GM19023 (cell line): Measurements from ENCODE around the gene ZMYND8.

Experiments
- ATAC-seq: cut with Tn5 transposase; IDR thresholded peaks from one replicate; pipeline ENCODE4 v1.9.1; 2021; ENCODE audit warnings: mild to moderate bottlenecking, moderate library complexity; ENCODE audit not compliant: unreplicated experiment

Gene ZMYND8

GRCh38 chr20:47233333-47234188 is 122.9 kb downstream of the ZMYND8 start:
- no peak for ATAC-seq

DNA sequence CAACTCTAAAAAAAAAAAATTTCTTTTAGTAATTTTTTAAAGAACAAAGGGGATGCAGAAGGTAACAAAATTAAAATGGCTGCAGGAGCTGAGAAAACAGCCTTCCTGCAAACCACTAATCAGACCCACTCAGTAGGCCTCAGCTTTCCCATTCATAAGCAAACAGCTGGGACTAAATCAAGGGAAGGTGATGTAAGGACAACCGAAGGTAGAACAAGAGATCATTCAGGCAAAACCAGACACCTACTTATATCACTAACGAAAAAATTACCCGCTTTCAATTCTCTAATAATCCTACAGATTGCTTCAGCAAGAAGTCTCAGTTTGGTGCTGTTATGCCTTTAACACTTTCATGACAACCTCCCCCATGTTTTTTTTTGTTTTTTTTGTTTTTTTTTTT is 124.0 kb downstream of the ZMYND8 start:
- no peak for ATAC-seq

DNA sequence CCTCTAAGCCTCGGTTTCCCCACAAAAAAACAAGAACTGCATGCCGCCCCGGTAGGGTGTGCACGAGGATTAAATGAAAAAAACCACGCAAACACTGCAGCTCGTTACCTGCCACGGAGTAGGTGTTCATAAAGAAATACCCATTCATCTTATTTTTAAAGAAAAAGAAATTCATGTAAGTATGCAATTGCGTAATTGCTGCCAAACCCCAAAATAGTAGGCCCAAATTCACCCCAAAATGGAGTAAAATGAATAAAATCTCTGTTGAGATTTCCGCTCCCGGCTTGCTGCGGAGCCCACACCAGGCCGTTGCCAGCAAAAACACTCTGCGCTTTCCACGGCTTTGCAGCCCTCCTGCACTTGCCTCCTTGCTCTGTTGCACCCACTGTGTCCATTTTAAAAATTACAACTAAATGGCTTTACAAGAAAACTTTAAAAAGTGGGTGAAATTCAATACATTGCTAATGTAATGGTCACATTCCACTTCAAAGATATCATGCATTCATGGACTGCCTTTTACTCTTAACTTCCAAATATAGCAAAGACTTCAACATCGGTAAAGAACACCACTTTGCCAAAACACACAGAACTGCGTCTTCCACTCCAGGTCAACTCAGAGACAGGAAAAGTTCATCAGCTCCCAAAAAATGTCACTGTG is 125.0 kb downstream of the ZMYND8 start:
- ATAC-seq = no peak

GRCh38 chr20:47230811-47231256 is 125.7 kb downstream of the ZMYND8 start:
- no peak for ATAC-seq

DNA sequence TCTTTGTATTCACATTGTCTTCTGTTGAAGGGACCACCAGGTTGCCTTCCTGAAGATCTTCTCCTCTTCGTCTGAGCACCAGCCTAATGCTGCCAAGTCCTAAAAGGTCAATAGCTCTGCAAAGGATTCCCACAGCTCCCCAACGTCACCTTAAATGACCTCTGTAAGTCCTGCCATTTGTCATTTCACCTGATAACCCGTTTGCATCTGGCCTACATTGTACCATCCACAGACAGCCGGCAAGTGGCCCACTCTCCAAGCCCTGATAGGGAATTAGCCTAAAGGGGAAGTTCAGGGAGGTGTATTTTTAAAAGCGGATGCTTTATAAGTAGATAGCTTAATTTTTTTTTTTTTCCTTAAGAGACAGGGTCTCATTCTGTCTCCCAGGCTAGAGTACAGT is 127.8 kb downstream of the ZMYND8 start:
- no peak for ATAC-seq

DNA sequence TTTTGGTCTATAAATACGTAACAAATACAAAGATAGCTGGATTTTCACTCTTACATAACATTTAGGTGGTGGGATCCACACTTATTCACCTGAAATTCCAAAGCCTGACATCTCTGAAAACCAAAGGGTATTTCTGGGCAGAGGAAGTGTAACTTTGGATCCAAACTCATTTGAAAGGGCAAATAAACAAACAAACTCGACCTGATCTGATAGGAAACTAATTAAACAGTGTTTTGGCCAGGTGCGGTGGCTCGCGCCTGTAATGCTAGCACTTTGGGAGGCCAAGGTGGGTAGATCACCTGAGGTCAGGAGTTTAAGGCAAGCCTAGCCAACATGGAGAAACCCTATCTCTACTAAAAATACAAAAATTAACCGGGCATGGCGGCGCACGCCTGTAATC is 128.9 kb downstream of the ZMYND8 start:
- no peak for ATAC-seq

GRCh38 chr20:47227119-47227518 is 129.4 kb downstream of the ZMYND8 start:
- ATAC-seq = no peak

- ATAC-seq = no peak
Measured at GRCh38 chr20:47225458-47225857, 131.0 kb downstream of the ZMYND8 start.

DNA sequence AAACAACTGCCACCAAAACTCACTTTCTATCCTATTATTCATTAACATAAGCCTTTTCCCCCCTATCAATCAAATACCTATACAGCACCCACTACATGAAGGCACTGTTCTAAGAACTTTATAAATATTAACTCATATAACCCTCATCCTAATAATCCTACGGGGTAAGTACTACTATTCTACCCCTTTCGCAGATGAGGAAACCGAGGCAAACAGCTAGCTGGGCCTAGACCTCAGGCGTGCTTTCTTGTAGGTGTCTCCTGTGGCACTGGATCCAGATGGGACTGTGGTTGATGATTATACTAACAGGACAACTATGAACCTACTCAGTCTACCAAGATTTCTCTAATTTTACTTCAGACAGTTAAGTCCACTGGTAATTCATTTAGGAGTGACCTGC is 131.6 kb downstream of the ZMYND8 start:
- ATAC-seq = no peak

GRCh38 chr20:47224300-47224791 is 132.2 kb downstream of the ZMYND8 start:
- ATAC-seq = no peak

DNA sequence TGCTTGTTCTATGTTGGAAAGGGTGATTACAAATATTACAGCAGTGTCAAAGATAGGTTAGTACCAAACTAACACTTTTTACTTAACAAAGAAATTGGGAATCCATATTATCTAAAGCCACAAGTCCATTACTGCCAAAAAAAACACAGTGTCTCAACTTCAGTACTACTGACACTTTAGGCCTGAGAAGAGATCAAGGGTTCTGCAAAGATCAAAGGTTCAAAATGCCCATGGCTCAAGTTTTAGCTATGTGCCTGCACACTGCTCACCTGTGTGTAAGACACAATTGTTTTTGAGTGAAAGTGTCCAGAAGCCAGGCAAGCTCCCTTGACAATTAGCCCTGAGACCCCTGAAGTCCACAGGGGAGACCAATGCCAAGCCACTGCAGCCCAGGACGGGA is 132.6 kb downstream of the ZMYND8 start:
- ATAC-seq = no peak

DNA sequence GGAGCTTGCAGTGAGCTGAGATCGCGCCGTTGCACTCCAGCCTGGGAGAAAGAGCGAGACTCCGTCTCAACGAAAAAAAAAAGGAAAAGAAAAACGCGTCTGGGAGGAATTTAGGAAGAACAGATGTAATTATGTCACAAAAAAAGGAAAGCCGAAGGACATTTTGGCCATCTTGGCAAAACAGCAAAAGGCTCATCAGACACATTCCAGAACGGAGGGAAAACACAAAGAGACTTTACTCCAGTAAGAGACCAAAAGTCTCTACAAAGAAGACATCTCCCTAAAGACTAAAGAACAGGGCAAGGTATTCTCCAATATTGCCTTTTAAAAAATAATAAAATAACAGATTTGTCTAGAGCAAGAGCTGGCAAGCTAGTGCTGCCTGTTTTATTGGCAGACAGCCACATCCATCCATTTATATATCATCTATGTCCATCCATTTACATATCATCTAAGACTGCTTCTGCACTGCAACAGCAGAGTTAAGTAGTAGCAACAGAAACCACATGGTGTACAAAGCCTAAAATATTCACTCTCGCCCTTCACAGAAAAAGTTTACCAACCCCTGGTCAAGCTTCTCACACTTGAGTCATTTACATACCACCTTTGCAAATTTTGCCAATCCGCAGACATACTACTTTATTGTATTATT is 133.9 kb downstream of the ZMYND8 start:
- ATAC-seq = no peak

GRCh38 chr20:47221036-47221625 is 135.4 kb downstream of the ZMYND8 start:
- ATAC-seq = no peak

DNA sequence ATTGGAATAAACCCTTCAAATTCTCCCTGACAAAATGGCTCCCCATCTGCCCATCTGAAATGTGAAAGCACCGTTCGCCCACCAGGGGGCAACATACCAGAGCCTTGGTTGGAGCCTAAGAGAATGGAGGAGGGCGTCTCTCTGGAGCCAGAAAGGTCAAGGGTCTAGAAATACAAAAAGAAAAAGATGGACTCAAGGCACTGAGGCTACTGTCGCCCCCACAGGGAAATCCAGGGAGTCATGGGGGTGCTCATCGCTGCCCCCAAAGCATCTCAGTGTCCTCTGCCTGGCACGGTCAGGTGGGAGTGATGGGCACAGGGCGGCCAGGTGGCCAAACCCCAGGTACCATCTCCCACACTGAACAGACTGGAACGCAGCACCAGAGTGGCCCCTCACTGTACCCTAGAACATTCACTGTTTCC is 136.3 kb downstream of the ZMYND8 start:
- ATAC-seq = no peak

DNA sequence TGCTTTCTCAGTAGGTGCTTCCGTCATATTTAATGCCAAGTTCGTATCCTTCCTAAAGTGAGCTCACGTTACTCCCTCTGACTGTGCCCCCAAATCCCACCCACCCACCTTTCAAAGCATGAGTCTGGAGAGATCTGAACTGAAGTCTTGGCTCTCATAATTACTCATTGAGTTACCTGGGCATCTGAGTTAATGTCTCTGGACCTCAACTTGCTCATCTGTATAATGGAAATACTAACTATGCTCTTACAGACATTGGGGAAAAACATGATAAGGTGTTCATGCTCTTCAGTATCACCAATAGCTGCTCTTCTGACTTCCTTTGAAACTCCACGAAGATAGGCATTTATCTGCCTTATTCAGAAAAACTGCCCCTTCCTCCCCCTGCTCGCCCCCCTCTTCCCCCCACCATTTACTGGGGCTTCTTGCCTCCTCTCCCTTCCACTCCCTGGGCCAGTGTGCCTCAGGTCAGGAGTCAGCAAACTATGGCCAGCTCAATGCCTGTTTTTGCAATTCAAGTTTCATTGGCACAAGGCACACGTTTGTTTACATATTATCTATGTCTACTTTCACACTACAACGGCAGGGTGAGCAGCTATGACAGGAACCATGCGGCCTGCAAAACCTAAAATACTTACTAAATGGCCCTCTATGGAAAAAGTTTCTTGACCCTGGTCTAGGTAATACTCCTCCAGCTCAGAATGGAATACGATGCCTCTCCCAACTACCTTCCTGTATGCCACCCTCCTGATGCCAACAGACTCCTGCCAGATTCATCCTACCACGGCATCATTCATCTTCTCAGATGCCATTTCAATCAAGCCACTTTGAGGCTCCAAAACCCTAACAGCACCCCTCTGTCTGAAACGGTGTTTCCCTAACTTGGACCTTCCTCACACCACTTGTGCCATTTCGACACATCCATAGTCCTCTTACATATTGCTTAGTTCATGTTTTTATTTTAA is 138.7 kb downstream of the ZMYND8 start:
- no peak for ATAC-seq

DNA sequence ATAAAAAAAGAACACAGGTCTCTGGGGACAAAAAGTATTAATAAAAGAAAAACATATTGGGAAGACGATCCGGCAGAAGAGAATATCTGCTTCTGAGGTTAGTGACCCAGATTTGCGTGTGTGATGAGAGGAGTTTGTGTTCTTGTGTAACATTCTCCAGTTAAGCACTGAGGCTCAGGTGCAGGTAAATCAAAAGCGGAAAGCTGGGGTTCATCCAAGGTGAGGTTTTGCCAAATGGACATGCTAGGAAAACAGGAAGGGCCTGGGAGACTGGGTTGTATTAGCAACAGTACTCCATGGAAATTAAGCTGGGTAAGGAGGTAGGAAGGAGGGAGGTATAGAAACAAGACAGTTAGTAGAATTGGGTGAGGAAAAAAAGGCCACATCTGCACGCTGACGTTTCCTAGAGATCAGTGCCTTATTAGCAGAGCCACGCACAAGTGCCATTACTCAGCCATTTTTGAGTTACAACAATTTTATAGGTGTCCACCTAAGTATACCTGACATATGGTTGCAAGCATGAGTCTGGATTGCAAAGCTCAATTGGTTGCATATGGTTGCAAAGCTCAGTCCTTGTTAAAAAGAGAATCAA is 139.6 kb downstream of the ZMYND8 start:
- no peak for ATAC-seq

DNA sequence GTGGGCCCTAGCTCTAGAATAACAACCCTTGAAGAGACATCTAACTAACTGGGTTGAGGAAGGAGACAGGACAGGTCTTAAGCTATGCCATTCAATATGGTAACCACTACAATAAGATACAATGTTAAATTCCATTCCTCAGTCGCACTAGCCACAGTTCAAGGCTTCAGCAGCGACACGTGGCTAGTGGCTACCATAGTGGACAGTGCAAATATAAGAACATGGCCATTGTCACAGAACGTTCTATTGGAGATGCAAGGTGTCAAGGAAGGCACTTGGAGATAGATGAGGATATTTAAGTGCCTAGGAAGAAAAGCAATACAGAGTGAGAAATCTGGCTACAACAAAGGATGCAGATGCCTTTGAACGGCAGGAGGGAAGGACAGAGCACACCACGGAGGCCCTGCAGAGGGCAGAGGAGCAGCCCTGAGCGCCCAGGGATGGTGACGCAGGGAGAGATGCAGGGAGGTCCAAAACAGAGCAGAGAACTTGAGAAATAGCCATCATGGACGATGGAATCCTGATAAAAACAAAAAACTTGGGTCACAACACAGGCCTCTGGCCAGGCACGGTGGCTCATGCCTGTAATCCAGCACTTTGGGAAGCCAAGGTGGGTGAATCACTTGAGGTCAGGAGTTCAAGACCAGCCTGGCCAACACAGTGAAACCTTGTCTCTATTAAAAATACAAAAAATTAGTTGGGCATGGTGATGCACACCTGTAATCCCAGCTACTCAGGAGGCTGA is 140.7 kb downstream of the ZMYND8 start:
- no peak for ATAC-seq

DNA sequence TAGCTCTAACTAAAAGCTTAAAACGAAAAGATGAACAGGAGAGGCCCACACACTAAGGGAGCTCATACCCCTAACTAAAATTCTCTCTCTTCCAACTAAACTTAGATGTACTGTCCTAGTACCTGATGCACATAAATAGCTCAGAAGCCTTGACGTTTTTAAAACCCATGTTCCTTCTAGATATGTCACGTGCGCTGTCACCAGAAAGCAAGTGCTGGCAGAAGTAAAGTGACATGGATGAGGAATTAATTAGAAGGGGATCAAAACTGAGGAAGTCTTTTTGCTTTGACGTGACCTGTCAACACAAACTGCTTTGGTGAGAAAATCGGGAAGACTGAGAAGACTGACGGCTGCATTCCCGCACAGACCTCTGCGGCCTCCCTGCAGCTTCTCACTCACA is 142.5 kb downstream of the ZMYND8 start:
- no peak for ATAC-seq

DNA sequence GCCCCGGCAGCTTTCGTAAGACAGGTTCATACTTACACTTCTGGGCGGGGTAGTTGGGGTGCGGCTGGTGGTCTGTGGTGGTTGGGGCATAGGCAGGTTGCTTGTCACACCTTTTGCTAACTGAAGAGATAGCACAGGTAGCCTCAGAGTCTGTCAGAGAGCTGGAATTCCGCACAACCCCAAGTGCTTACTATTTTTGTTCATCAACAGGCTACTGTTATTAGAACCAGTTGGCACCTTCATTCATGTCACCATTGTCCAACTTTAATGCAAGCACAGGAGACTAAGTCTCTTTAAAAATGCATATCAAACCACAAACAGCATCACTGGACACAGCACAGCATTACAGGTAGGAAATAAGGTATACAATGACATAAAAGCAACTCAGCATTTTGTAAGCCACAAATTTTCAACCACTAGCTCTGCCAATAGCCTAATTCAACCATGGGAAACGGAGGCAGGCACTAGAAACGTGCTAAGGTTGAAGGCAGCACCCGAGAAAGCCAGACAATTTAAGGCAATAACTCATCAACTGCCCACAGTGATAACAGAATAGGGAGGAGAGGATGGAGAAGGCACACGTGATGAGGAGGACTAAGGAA is 143.8 kb downstream of the ZMYND8 start:
- no peak for ATAC-seq
